Transverse colon (tissue), 4 donors: ENCODE results near the gene PDHB. TPM values are rescaled to one million over a fixed set of nuclear protein-coding genes. Genes with fewer than 3 reads are reported as not detected.

ENCODE experiments used
- DNase-seq: peaks from one replicate; pipeline ENCODE4 v3.0.0-alpha.2; 2019
- H3K27ac ChIP-seq, 4 donors: fragments of 200-600 bp; sonication (generic); 2 replicates each; pipeline ENCODE4 v1.5.1; 2016 to 2018; ENCODE audit warnings: inconsistent platforms in 4 of 4
- H3K27me3 ChIP-seq: fragments of 200-600 bp; sonication (generic); 2 replicates; pipeline ENCODE4 v1.5.1; 2017; ENCODE audit warnings: inconsistent platforms
- H3K36me3 ChIP-seq, 4 donors: fragments of 200-600 bp; sonication (generic); 2 replicates each; pipeline ENCODE4 v1.5.1; 2017 to 2019; ENCODE audit warnings: inconsistent platforms in 4 of 4
- H3K4me1 ChIP-seq, 4 donors: fragments of 200-600 bp; sonication (generic); 2 replicates each; pipeline ENCODE4 v1.5.1; 2017 to 2020; ENCODE audit warnings: inconsistent platforms in 4 of 4
- H3K4me3 ChIP-seq, 4 donors: fragments of 200-600 bp; sonication (generic); 1 replicate in 1 of 4; 2 replicates in 3 of 4; pipeline versions ENCODE4 v1.5.1 to v1.6.1; 2017 to 2019; ENCODE audit warnings: inconsistent platforms in 4 of 4
- H3K9me3 ChIP-seq, 2 donors: fragments of 200-600 bp; sonication (generic); 2 replicates each; pipeline ENCODE4 v1.5.1; 2017 to 2019; ENCODE audit warnings: inconsistent platforms in 2 of 2
- CTCF ChIP-seq, 5 experiments: fragments of 200-600 bp in 3 of 5; fragments of 450-650 bp in 2 of 5; sonication (generic) in 3 of 5; IDR thresholded peaks; 1 replicate in 2 of 5; 2 replicates in 3 of 5; pipeline ENCODE4 v1.5.1; 2016 to 2017; ENCODE audit warnings: antibody characterized with exemption in 5 of 5, inconsistent platforms in 3 of 5, mild to moderate bottlenecking in 2 of 5, moderate library complexity in 1 of 5
- EP300 ChIP-seq: sonication (generic); formaldehyde crosslinking; IDR thresholded peaks from one replicate; pipeline ENCODE4 v1.6.1; 2017; ENCODE audit warnings: antibody characterized with exemption, low read depth
- POLR2A ChIP-seq: fragments of 450-650 bp; IDR thresholded peaks from one replicate; pipeline ENCODE4 v1.6.1; 2016; ENCODE audit warnings: antibody characterized with exemption, mild to moderate bottlenecking, moderate library complexity
- POLR2AphosphoS5 ChIP-seq, 3 donors: sonication (generic); formaldehyde crosslinking; IDR thresholded peaks; one replicate each; pipeline ENCODE4 v1.6.1; 2016; ENCODE audit warnings: antibody characterized with exemption in 3 of 3
- WGBS, 2 donors: methylation state at CpG; one replicate each; pipeline ENCODE4 v1.1.5; 2018; ENCODE audit warnings: low coverage in 1 of 2; 5-methylcytosine and 5-hydroxymethylcytosine counted together
- in situ Hi-C, 4 donors: fragments of 200-750 bp; cut with MboI; loops; one replicate each; pipeline versions ENCODE4 v1.15.0 to v1.15.1; 2017; ENCODE audit warnings: low sequenced_read_pairs in 3 of 4, low pct_ligation_motif_present in 1 of 4, low pct_unique_long_range_greater_than_20kb in 1 of 4
- intact Hi-C: fragments of 100-400 bp; cut with DNase I; formaldehyde crosslinking; loops from one replicate; pipeline ENCODE4 v1.15.1; 2023; ENCODE audit warnings: low total_unique reads
- total RNA-seq, 4 donors: library from RNA; depleted of rRNA; stranded (reverse); fragments of >200 nt; gene quantifications; one replicate each; pipeline ENCODE4 v1.1.0, GENCODE V29; 2016

The PDHB gene
- total RNA-seq, 4 donors from 2014 or later = 22.7 to 99.7 (median 73.7) TPM

- in situ Hi-C loops (loop anchor here in 1 of 4 donors (10.0 kb wide), 1 partner anchor 64 kb away; the partner anchor contains the start of gene ACOX2), intact Hi-C loops (no loop called here)
- H3K36me3 ChIP-seq = no peaks in the 10 kb centered on the region
- DNase-seq = no peak
- peaks cover 6 to 28% (median 21%) of the 10 kb centered on the region in 4 donors for H3K4me1 ChIP-seq
- no peaks in the 10 kb centered on the region for H3K27me3 ChIP-seq
- peak overlapping the region; percentile 63 to 78 (median 76) for H3K27ac ChIP-seq
- H3K9me3 ChIP-seq = no peaks in the 10 kb centered on the region
- TF ChIP-seq POLR2A (no peak), EP300 (no peak), CTCF (IDR thresholded peaks at IDR 0.05) (no peak), POLR2AphosphoS5 (IDR thresholded peaks at IDR 0.05) (no peak)
- 64 to 75% methylated on average over 8 to 12 of the region's 12 CpGs for WGBS, 2 donors
- no peak overlapping the region for H3K4me3 ChIP-seq
Observed at GRCh38 chr3:58470363-58471024, 36.9 kb upstream of the PDHB start.

- DNase-seq = no peak
- no peak overlapping the region for H3K4me3 ChIP-seq
- no peak for TF ChIP-seq CTCF (IDR thresholded peaks at IDR 0.05)
- TF ChIP-seq POLR2AphosphoS5 (IDR thresholded peaks at IDR 0.05) = no peak
- no peak for TF ChIP-seq POLR2A
- TF ChIP-seq EP300 = no peak
- no peaks in the 10 kb centered on the region for H3K27me3 ChIP-seq
- WGBS, 2 donors = 56 to 82% methylated on average over 1 to 4 of the region's 4 CpGs
- H3K27ac ChIP-seq = no peak overlapping the region
- intact Hi-C loops = loop anchor here (10.0 kb wide), 1 partner anchor 66 kb away; the partner anchor contains the start of gene ACOX2
- H3K36me3 ChIP-seq = no peaks in the 10 kb centered on the region
- H3K4me1 ChIP-seq = peaks cover 6 to 29% (median 19%) of the 10 kb centered on the region in 4 donors
- H3K9me3 ChIP-seq = no peaks in the 10 kb centered on the region
- in situ Hi-C loops = loop anchor here in 1 of 4 donors (10.0 kb wide), 1 partner anchor 66 kb away; the partner anchor contains the start of gene ACOX2
Observed at GRCh38 chr3:58469096-58469495, 35.5 kb upstream of the PDHB start.

GRCh38 chr3:58466899-58467563 is 33.4 kb upstream of the PDHB start:
- 57 to 92% methylated on average over 1 to 4 of the region's 4 CpGs for WGBS, 2 donors
- no peak for TF ChIP-seq POLR2A
- TF ChIP-seq EP300 = no peak
- TF ChIP-seq CTCF (IDR thresholded peaks at IDR 0.05) = no peak
- TF ChIP-seq POLR2AphosphoS5 (IDR thresholded peaks at IDR 0.05) = no peak
- Histone ChIP-seq H3K4me1 (peaks cover 6 to 37% (median 23%) of the 10 kb centered on the region in 4 donors), H3K9me3 (no peaks in the 10 kb centered on the region), H3K27ac (no peak overlapping the region), H3K36me3 (no peaks in the 10 kb centered on the region), H3K4me3 (no peak overlapping the region), H3K27me3 (no peaks in the 10 kb centered on the region)
- intact Hi-C loops (loop anchor here (10.0 kb wide), 1 partner anchor 68 kb away; the partner anchor contains the start of gene ACOX2), in situ Hi-C loops (loop anchor here in 1 of 4 donors (10.0 kb wide), 1 partner anchor 68 kb away; the partner anchor contains the start of gene ACOX2)
- DNase-seq = no peak

- Histone ChIP-seq H3K36me3 (no peaks in the 10 kb centered on the region), H3K27ac (no peak overlapping the region), H3K4me3 (no peak overlapping the region), H3K27me3 (no peaks in the 10 kb centered on the region), H3K4me1 (peaks cover 0 to 16% (median 6%) of the 10 kb centered on the region in 4 donors), H3K9me3 (no peaks in the 10 kb centered on the region)
- 47 to 65% methylated on average over 2 to 3 of the region's 3 CpGs for WGBS, 2 donors
- in situ Hi-C loops = loop anchor here in 1 of 4 donors (10.0 kb wide), 1 partner anchor 70 kb away; the partner anchor contains the start of gene ACOX2
- intact Hi-C loops = loop anchor here (10.0 kb wide), 1 partner anchor 70 kb away; the partner anchor contains the start of gene ACOX2
- TF ChIP-seq POLR2A (no peak), POLR2AphosphoS5 (IDR thresholded peaks at IDR 0.05) (no peak), CTCF (IDR thresholded peaks at IDR 0.05) (no peak), EP300 (no peak)
- no peak for DNase-seq
Observed at GRCh38 chr3:58464866-58465265, 31.2 kb upstream of the PDHB start.
